Prostate gland (tissue), 2 donors: ENCODE results near the gene B4GALT5. TPM values are rescaled to one million over a fixed set of nuclear protein-coding genes. Genes with fewer than 3 reads are reported as not detected.
A peak's percentile ranks its signal among the peaks of the same experiment; 100 is the strongest.

Source experiments
- DNase-seq: peaks from one replicate; pipeline ENCODE4 v3.0.0-alpha.2; 2019; ENCODE audit warnings: low spot score
- H3K27ac ChIP-seq, 2 donors: fragments of 200-600 bp; sonication (generic); 2 replicates each; pipeline ENCODE4 v1.5.1; 2017 to 2019
- H3K27me3 ChIP-seq: fragments of 200-600 bp; sonication (generic); replicated peaks from 2 replicates; pipeline ENCODE4 v1.5.1; 2019; ENCODE audit not compliant: insufficient read depth
- H3K36me3 ChIP-seq, 2 donors: fragments of 200-600 bp; sonication (generic); 1 replicate in 1 of 2; 2 replicates in 1 of 2; pipeline versions ENCODE4 v1.5.1 to v1.8.1; 2017 to 2019
- H3K4me1 ChIP-seq: fragments of 200-600 bp; sonication (generic); replicated peaks from 2 replicates; pipeline ENCODE4 v1.5.1; 2019
- H3K4me3 ChIP-seq, 2 donors: fragments of 200-600 bp; sonication (generic); 2 replicates each; pipeline ENCODE4 v1.5.1; 2017 to 2019
- H3K9me3 ChIP-seq: fragments of 200-600 bp; sonication (generic); 2 replicates; pipeline ENCODE4 v1.5.1; 2017
- POLR2A ChIP-seq: fragments of 450-650 bp; IDR thresholded peaks from one replicate; pipeline ENCODE4 v1.6.1; 2016; ENCODE audit warnings: antibody characterized with exemption, mild to moderate bottlenecking
- POLR2AphosphoS5 ChIP-seq: sonication (generic); formaldehyde crosslinking; IDR thresholded peaks from one replicate; pipeline ENCODE4 v1.6.1; 2017; ENCODE audit warnings: antibody characterized with exemption
- WGBS: methylation state at CpG from one replicate; pipeline ENCODE4 v1.1.5; 2018; 5-methylcytosine and 5-hydroxymethylcytosine counted together
- intact Hi-C: fragments of 100-400 bp; cut with DNase I; formaldehyde crosslinking; loops from one replicate; pipeline ENCODE4 v1.14.2; 2022
- total RNA-seq, 2 donors: library from RNA; depleted of rRNA; stranded (reverse); fragments of >200 nt; gene quantifications; one replicate each; pipeline ENCODE4 v1.1.0, GENCODE V29; 2016
- TF ChIP-seq, protein P1 (sequence below), 4 experiments: fragments of 200-600 bp in 2 of 4; fragments of 450-650 bp in 2 of 4; sonication (generic) in 2 of 4; IDR thresholded peaks; 1 replicate in 3 of 4; 2 replicates in 1 of 4; pipeline ENCODE4 v1.5.1; 2016 to 2019; ENCODE audit warnings: antibody characterized with exemption in 4 of 4, mild to moderate bottlenecking in 2 of 4, moderate library complexity in 2 of 4

Gene B4GALT5
- total RNA-seq, 2 donors from 2014 or later, result 17.8 to 53.7 TPM

GRCh38 chr20:49647550-49647949, 66.1 kb downstream of the B4GALT5 start:
- WGBS, result 84% methylated on average over 6 of the region's 6 CpGs
- H3K27ac ChIP-seq, result no peak overlapping the region
- no peaks in the 10 kb centered on the region for H3K4me1 ChIP-seq
- TF ChIP-seq POLR2AphosphoS5 (no peak), POLR2A (no peak)
- TF ChIP-seq, protein P1, sequence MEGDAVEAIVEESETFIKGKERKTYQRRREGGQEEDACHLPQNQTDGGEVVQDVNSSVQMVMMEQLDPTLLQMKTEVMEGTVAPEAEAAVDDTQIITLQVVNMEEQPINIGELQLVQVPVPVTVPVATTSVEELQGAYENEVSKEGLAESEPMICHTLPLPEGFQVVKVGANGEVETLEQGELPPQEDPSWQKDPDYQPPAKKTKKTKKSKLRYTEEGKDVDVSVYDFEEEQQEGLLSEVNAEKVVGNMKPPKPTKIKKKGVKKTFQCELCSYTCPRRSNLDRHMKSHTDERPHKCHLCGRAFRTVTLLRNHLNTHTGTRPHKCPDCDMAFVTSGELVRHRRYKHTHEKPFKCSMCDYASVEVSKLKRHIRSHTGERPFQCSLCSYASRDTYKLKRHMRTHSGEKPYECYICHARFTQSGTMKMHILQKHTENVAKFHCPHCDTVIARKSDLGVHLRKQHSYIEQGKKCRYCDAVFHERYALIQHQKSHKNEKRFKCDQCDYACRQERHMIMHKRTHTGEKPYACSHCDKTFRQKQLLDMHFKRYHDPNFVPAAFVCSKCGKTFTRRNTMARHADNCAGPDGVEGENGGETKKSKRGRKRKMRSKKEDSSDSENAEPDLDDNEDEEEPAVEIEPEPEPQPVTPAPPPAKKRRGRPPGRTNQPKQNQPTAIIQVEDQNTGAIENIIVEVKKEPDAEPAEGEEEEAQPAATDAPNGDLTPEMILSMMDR (IDR thresholded peaks at IDR 0.05), result no peak
- intact Hi-C loops, result no loop called here
- no peaks in the 10 kb centered on the region for H3K9me3 ChIP-seq
- no peak for DNase-seq
- H3K36me3 ChIP-seq, result no peaks in the 10 kb centered on the region
- no peak overlapping the region for H3K4me3 ChIP-seq
- no peaks in the 10 kb centered on the region for H3K27me3 ChIP-seq

DNA sequence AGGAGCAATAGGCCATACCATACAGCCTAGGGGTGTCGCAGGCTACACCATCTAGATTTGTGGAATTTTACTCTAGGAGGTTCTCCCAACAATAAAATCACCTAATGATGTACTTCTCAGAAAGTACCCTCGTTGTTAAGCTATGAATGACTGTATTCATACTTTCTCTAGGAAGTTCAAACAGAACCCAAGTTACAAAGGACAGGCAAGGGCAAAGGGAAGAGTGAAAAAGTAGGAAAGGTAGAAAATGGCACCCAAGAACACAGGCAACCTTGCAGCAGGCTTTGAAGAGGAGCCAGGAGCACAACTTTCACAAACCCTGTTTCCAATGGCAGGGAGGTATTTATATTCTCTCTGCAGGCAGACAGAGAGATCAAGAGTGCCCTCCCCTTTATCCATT, 67.2 kb downstream of the B4GALT5 start:
- WGBS, result 73% methylated on average over 2 of the region's 2 CpGs
- DNase-seq, result no peak
- Histone ChIP-seq H3K27me3 (no peaks in the 10 kb centered on the region), H3K27ac (no peak overlapping the region), H3K36me3 (no peaks in the 10 kb centered on the region), H3K4me3 (no peak overlapping the region), H3K9me3 (no peaks in the 10 kb centered on the region), H3K4me1 (no peaks in the 10 kb centered on the region)
- no peak for TF ChIP-seq POLR2AphosphoS5
- no peak for TF ChIP-seq POLR2A
- TF ChIP-seq, protein P1 (IDR thresholded peaks at IDR 0.05), result no peak
- intact Hi-C loops, result no loop called here

DNA sequence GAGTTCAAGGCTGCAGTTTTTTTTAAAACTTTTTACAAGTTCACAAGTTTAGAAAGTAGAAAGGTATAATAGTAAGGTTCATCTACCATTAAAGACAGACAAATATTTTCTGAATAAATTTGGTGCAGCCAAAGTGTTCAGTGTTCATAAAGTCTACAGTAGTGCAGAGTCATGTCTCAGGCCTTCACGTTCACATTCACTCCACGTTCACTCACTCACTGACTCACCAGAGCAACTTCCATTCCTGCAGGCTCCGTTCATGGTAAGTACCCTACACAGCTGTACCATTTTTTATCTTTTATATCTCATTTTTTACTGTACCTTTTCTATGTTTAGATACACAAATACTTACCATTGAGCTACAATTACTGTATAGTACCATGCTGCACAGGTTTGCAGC, 67.6 kb downstream of the B4GALT5 start:
- Histone ChIP-seq H3K4me3 (no peak overlapping the region), H3K27ac (no peak overlapping the region), H3K36me3 (no peaks in the 10 kb centered on the region), H3K27me3 (no peaks in the 10 kb centered on the region), H3K4me1 (no peaks in the 10 kb centered on the region), H3K9me3 (no peaks in the 10 kb centered on the region)
- WGBS, result 93% methylated on average over 3 of the region's 3 CpGs
- TF ChIP-seq POLR2A, result no peak
- TF ChIP-seq, protein P1 (IDR thresholded peaks at IDR 0.05), result no peak
- TF ChIP-seq POLR2AphosphoS5, result no peak
- no peak for DNase-seq
- intact Hi-C loops, result no loop called here

- Histone ChIP-seq H3K4me1 (no peaks in the 10 kb centered on the region), H3K36me3 (no peaks in the 10 kb centered on the region), H3K27ac (no peak overlapping the region), H3K4me3 (no peak overlapping the region), H3K9me3 (no peaks in the 10 kb centered on the region), H3K27me3 (no peaks in the 10 kb centered on the region)
- WGBS, result 92% methylated on average over 5 of the region's 5 CpGs
- intact Hi-C loops, result no loop called here
- TF ChIP-seq, protein P1 (IDR thresholded peaks at IDR 0.05), result no peak
- TF ChIP-seq POLR2AphosphoS5 (no peak), POLR2A (no peak)
- DNase-seq, result no peak
These were observed 68.6 kb downstream of the B4GALT5 start for GRCh38 chr20:49644980-49645565.

DNA sequence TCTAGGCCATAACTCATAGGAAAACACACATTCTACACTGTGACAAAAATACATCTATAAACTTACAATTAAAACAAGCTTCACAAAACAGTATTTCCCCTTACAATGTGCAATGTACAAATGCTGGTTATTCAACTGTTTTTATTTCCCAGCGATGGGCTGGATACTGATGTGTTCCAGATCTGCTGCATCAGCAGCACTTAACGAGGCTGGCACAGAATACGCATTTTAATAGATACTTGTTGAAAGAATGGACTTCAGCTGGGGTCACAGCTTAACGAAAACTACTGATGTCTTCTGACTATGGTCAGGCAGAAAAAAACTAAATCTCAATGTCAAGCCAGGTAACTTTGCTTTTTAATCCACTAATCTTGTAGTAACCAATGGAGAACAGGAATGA, 70.9 kb downstream of the B4GALT5 start:
- Histone ChIP-seq H3K36me3 (no peaks in the 10 kb centered on the region), H3K4me3 (no peak overlapping the region), H3K27me3 (no peaks in the 10 kb centered on the region), H3K4me1 (no peaks in the 10 kb centered on the region), H3K9me3 (no peaks in the 10 kb centered on the region), H3K27ac (peak overlapping the region; percentile 28 to 31)
- intact Hi-C loops, result no loop called here
- WGBS, result 18% methylated on average over 4 of the region's 4 CpGs
- TF ChIP-seq, protein P1 (IDR thresholded peaks at IDR 0.05), result no peak
- no peak for TF ChIP-seq POLR2AphosphoS5
- no peak for TF ChIP-seq POLR2A
- DNase-seq, result no peak
